Kasumi-1 (cell line): ENCODE results near the gene NFYA.

Experiments used
- DNase-seq, 2 experiments: peaks; one replicate each; lab custom pipeline; 2025; lab: John Stamatoyannopoulos, UW

The NFYA gene

GRCh38 chr6:41047306-41047705, 25.5 kb upstream of the NFYA start:
- no peak for DNase-seq

GRCh38 chr6:41047745-41048732, 24.7 kb upstream of the NFYA start:
- no peak for DNase-seq

- DNase-seq = no peak
Measured at GRCh38 chr6:41049521-41049920, 23.3 kb upstream of the NFYA start.

- no peak for DNase-seq
Measured at GRCh38 chr6:41049955-41050354, 22.8 kb upstream of the NFYA start.

- no peak for DNase-seq
Measured at GRCh38 chr6:41050536-41050935, 22.2 kb upstream of the NFYA start.

GRCh38 chr6:41051873-41052272, 20.9 kb upstream of the NFYA start:
- peak; percentile 32 to 47 for DNase-seq

- DNase-seq = no peak
Measured at GRCh38 chr6:41053041-41053440, 19.7 kb upstream of the NFYA start, which contains the start of gene APOBEC2. APOBEC2 (plus strand) TSS chr6:41053202; CDS start chr6:41053348, 146 bp downstream.

GRCh38 chr6:41054511-41054910, 18.3 kb upstream of the NFYA start:
- DNase-seq = no peak

GRCh38 chr6:41055149-41055548, 17.6 kb upstream of the NFYA start:
- no peak for DNase-seq

GRCh38 chr6:41056768-41057490, 15.8 kb upstream of the NFYA start:
- DNase-seq = no peak

- DNase-seq = no peak
Measured at GRCh38 chr6:41058783-41059181, 14.0 kb upstream of the NFYA start.

- no peak for DNase-seq
Measured at GRCh38 chr6:41059556-41059955, 13.2 kb upstream of the NFYA start.

GRCh38 chr6:41061196-41061726, 11.5 kb upstream of the NFYA start:
- DNase-seq = no peak

GRCh38 chr6:41062056-41062455, 10.7 kb upstream of the NFYA start:
- DNase-seq = no peak

- DNase-seq = no peak
Measured at GRCh38 chr6:41063884-41064285, 8.9 kb upstream of the NFYA start.

GRCh38 chr6:41064841-41065240, 7.9 kb upstream of the NFYA start:
- no peak for DNase-seq

- DNase-seq = no peak
Measured at GRCh38 chr6:41065550-41066026, 7.2 kb upstream of the NFYA start.

- DNase-seq = peak; percentile 61 to 84
Measured at GRCh38 chr6:41066867-41067304, 5.9 kb upstream of the NFYA start.

- peak; percentile 89 to 92 for DNase-seq
Measured at GRCh38 chr6:41071501-41071922, 1.3 kb upstream of the NFYA start.

GRCh38 chr6:41071923-41072835, 595 bp upstream of the NFYA start, which contains the start of gene OARD1:
OARD1 (minus strand) TSS chr6:41072356; CDS start chr6:41071634, 722 bp downstream.
- peak; percentile 98 to 99 for DNase-seq
